HepG2 (cell line): ENCODE results near the gene ENO1. TPM values are rescaled to one million over a fixed set of nuclear protein-coding genes. Genes with fewer than 3 reads are reported as not detected.

Experiments used
- AGO2 ChIP-seq: fragments of 200-400 bp; formaldehyde crosslinking; optimal IDR thresholded peaks from 2 replicates; pipeline ENCODE3; 2017; ENCODE audit warnings: mild to moderate bottlenecking, low read depth, low read length, moderate library complexity
- BRCA1 ChIP-seq: sonication (generic); formaldehyde crosslinking; IDR thresholded peaks from 2 replicates; pipeline ENCODE4 v1.4.0; 2020; ENCODE audit warnings: missing genetic modification reagents
- FOXJ3 ChIP-seq: sonication (generic); formaldehyde crosslinking; IDR thresholded peaks from 2 replicates; pipeline ENCODE4 v1.4.0; 2020; ENCODE audit warnings: missing genetic modification reagents, mild to moderate bottlenecking, borderline replicate concordance
- HOXA9 ChIP-seq: sonication (generic); formaldehyde crosslinking; IDR thresholded peaks from 2 replicates; pipeline ENCODE4 v1.8.1; 2022; ENCODE audit warnings: missing genetic modification reagents, mild to moderate bottlenecking, moderate library complexity, borderline replicate concordance
- MED8 ChIP-seq: sonication (generic); formaldehyde crosslinking; IDR thresholded peaks from 2 replicates; pipeline ENCODE4 v1.8.1; 2023; ENCODE audit warnings: mild to moderate bottlenecking, missing genetic modification reagents; ENCODE audit not compliant: insufficient replicate concordance
- RBM22 ChIP-seq: fragments of 200-400 bp; formaldehyde crosslinking; optimal IDR thresholded peaks from 2 replicates; pipeline ENCODE3; 2017; ENCODE audit warnings: mild to moderate bottlenecking, low read length, moderate library complexity
- RFX3 ChIP-seq: IDR thresholded peaks from 2 replicates; pipeline ENCODE4 v1.6.1; 2016; ENCODE audit warnings: missing biosample characterization, missing genetic modification reagents
- SRSF4 ChIP-seq: fragments of 200-400 bp; formaldehyde crosslinking; IDR thresholded peaks from one replicate; pipeline ENCODE4 v1.6.1; 2018; ENCODE audit warnings: mild to moderate bottlenecking, low read depth, low read length, moderate library complexity; ENCODE audit not compliant: poor library complexity, severe bottlenecking
- TBX2 ChIP-seq: sonication (generic); formaldehyde crosslinking; IDR thresholded peaks from 2 replicates; pipeline ENCODE4 v1.5.0; 2020; ENCODE audit warnings: missing genetic modification reagents, mild to moderate bottlenecking, borderline replicate concordance
- ZBTB21 ChIP-seq: sonication (generic); formaldehyde crosslinking; IDR thresholded peaks from 2 replicates; pipeline ENCODE4 v1.4.0; 2020; ENCODE audit warnings: missing genetic modification reagents
- ZBTB38 ChIP-seq: sonication (generic); formaldehyde crosslinking; IDR thresholded peaks from 2 replicates; pipeline ENCODE4 v1.5.1; 2020; ENCODE audit warnings: mild to moderate bottlenecking, missing genetic modification reagents
- ZNF143 ChIP-seq: sonication (generic); formaldehyde crosslinking; IDR thresholded peaks from 2 replicates; pipeline ENCODE4 v1.4.0; 2020; ENCODE audit warnings: missing genetic modification reagents
- ZNF232 ChIP-seq: sonication (generic); formaldehyde crosslinking; IDR thresholded peaks from 2 replicates; pipeline ENCODE4 v1.4.0; 2020; ENCODE audit warnings: missing genetic modification reagents, borderline replicate concordance
- ZNF251 ChIP-seq: sonication (generic); formaldehyde crosslinking; IDR thresholded peaks from 2 replicates; pipeline ENCODE4 v1.9.0; 2021; ENCODE audit warnings: mild to moderate bottlenecking, missing genetic modification reagents
- ZNF33A ChIP-seq: sonication (generic); formaldehyde crosslinking; IDR thresholded peaks from 2 replicates; pipeline ENCODE4 v1.5.1; 2020; ENCODE audit warnings: missing genetic modification reagents, mild to moderate bottlenecking, moderate library complexity, borderline replicate concordance
- ZNF737 ChIP-seq: sonication (generic); formaldehyde crosslinking; IDR thresholded peaks from 2 replicates; pipeline ENCODE4 v1.5.0; 2020; ENCODE audit warnings: missing genetic modification reagents, mild to moderate bottlenecking, borderline replicate concordance
- ZNF839 ChIP-seq: sonication (generic); formaldehyde crosslinking; IDR thresholded peaks from 2 replicates; pipeline ENCODE4 v1.4.0; 2020; ENCODE audit warnings: missing genetic modification reagents, mild to moderate bottlenecking, borderline replicate concordance
- ZNF878 ChIP-seq: sonication (generic); formaldehyde crosslinking; IDR thresholded peaks from 2 replicates; pipeline ENCODE4 v1.8.1; 2023; ENCODE audit warnings: mild to moderate bottlenecking, missing genetic modification reagents, moderate library complexity
- ZSCAN29 ChIP-seq: sonication (generic); formaldehyde crosslinking; conservative IDR thresholded peaks from 2 replicates; pipeline ENCODE4 v1.4.0; 2020; ENCODE audit warnings: mild to moderate bottlenecking, missing genetic modification reagents
- polyA plus RNA-seq, 8 experiments: library from polyadenylated mRNA; depleted of rRNA in 3 of 8; stranded (reverse) in 7 of 8; unstranded in 1 of 8; fragments of >200 nt; fragmentation: Illumina TruSeq in 4 of 8; extraction: Trizol in 4 of 8; gene quantifications; 2 replicates each; pipeline versions ENCODE4 v1.2.1 to v1.2.3, GENCODE V29; 2011 to 2016; ENCODE audit warnings: low read depth in 4 of 8, missing spikeins in 1 of 8, mixed read lengths in 1 of 8; ENCODE audit not compliant: insufficient read depth in 1 of 8
- total RNA-seq, 5 experiments: library from RNA; depleted of rRNA; stranded (reverse); fragments of >200 nt; fragmentation: Illumina TruSeq; extraction: Trizol; gene quantifications; 2 replicates each; pipeline ENCODE4 v1.2.3, GENCODE V29; 2016; ENCODE audit warnings: low read depth in 1 of 5
- TF ChIP-seq, protein P1 (sequence below): sonication (generic); formaldehyde crosslinking; IDR thresholded peaks from 2 replicates; pipeline ENCODE4 v1.5.0; 2020; ENCODE audit warnings: mild to moderate bottlenecking, missing genetic modification reagents
- TF ChIP-seq, protein P2 (sequence below): IDR thresholded peaks from 2 replicates; pipeline ENCODE4 v1.6.1; 2016; ENCODE audit warnings: low read depth, borderline replicate concordance
- TF ChIP-seq, protein P3 (sequence below): sonication (generic); formaldehyde crosslinking; IDR thresholded peaks from 2 replicates; pipeline ENCODE4 v1.5.0; 2020; ENCODE audit warnings: missing genetic modification reagents, mild to moderate bottlenecking, borderline replicate concordance
- TF ChIP-seq, protein P4 (sequence below): sonication (generic); formaldehyde crosslinking; IDR thresholded peaks from 2 replicates; pipeline ENCODE4 v1.4.0; 2020; ENCODE audit warnings: missing genetic modification reagents
- TF ChIP-seq, protein P5 (sequence below): sonication (generic); formaldehyde crosslinking; IDR thresholded peaks from 2 replicates; pipeline ENCODE4 v1.8.0; 2023; ENCODE audit warnings: mild to moderate bottlenecking, missing genetic modification reagents

The ENO1 gene
- total and polyA plus RNA-seq, 2 of the 13 experiments (the other 11 are each of a cell fraction or from before 2014, with no cell fraction given), result 1,559 to 3,103 TPM

DNA sequence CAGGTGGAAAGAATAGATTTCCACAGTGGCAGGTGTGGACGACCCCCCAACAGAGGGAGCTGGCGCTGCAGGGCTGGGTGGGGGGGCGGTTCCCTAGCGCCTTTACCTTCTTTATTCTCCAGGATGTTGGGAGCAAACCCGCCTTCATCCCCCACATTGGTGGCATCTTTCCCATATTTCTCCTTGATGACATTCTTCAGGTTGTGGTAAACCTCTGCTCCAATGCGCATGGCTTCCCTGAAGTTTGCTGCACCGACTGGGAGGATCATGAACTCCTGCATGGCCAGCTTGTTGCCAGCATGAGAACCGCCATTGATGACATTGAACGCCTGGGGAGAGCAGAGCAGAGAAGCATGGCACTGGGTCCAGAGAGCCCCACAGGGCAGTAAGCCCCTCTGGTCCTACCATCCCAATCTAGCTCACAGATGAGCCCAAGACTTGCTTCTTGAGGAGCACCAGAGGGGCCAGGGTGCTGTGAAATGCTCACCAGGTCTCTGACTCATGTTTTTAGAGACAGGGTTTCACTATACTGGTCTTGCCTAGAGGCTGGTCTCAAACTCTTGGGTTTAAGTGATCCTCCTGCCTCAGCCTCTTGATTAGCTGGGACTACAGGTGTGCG, 12.2 kb downstream of the ENO1 start (continued):
- TF ChIP-seq, protein P1, sequence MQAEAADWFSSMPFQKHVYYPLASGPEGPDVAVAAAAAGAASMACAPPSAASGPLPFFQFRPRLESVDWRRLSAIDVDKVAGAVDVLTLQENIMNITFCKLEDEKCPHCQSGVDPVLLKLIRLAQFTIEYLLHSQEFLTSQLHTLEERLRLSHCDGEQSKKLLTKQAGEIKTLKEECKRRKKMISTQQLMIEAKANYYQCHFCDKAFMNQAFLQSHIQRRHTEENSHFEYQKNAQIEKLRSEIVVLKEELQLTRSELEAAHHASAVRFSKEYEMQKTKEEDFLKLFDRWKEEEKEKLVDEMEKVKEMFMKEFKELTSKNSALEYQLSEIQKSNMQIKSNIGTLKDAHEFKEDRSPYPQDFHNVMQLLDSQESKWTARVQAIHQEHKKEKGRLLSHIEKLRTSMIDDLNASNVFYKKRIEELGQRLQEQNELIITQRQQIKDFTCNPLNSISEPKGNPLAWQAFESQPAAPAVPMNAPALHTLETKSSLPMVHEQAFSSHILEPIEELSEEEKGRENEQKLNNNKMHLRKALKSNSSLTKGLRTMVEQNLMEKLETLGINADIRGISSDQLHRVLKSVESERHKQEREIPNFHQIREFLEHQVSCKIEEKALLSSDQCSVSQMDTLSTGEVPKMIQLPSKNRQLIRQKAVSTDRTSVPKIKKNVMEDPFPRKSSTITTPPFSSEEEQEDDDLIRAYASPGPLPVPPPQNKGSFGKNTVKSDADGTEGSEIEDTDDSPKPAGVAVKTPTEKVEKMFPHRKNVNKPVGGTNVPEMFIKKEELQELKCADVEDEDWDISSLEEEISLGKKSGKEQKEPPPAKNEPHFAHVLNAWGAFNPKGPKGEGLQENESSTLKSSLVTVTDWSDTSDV, result no peak
- TF ChIP-seq ZBTB38 (CRISPR knock-in tag) (peak; percentile 40; the same call in 1 of the 2 replicates), ZNF878 (CRISPR knock-in tag) (no peak), ZBTB21 (CRISPR knock-in tag) (no peak), RBM22 (peak; percentile 23), ZNF143 (CRISPR knock-in tag) (no peak), SRSF4 (no peak), FOXJ3 (no peak), AGO2 (peak; percentile 47), MED8 (no peak), BRCA1 (peak; percentile 61; the same call in 1 of the 2 replicates), ZNF737 (CRISPR knock-in tag) (no peak), ZNF33A (CRISPR knock-in tag) (no peak), ZNF251 (no peak), TBX2 (CRISPR knock-in tag) (peak; percentile 46; the same call in 1 of the 2 replicates), ZNF839 (CRISPR knock-in tag) (no peak), RFX3 (CRISPR knock-in tag) (no peak), HOXA9 (CRISPR knock-in tag) (no peak), ZSCAN29 (no peak), ZNF232 (CRISPR knock-in tag) (0 out of 2 replicates have a peak, but pooled peaks have one; percentile 15)
- TF ChIP-seq, protein P2, sequence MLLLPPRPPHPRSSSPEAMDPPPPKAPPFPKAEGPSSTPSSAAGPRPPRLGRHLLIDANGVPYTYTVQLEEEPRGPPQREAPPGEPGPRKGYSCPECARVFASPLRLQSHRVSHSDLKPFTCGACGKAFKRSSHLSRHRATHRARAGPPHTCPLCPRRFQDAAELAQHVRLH (CRISPR knock-in tag), result no peak
- TF ChIP-seq, protein P3, sequence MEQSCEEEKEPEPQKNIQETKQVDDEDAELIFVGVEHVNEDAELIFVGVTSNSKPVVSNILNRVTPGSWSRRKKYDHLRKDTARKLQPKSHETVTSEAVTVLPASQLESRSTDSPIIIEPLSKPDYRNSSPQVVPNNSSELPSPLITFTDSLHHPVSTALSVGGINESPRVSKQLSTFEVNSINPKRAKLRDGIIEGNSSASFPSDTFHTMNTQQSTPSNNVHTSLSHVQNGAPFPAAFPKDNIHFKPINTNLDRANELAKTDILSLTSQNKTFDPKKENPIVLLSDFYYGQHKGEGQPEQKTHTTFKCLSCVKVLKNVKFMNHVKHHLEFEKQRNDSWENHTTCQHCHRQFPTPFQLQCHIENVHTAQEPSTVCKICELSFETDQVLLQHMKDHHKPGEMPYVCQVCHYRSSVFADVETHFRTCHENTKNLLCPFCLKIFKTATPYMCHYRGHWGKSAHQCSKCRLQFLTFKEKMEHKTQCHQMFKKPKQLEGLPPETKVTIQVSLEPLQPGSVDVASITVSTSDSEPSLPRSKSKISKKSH (CRISPR knock-in tag), result no peak
- TF ChIP-seq, protein P4, sequence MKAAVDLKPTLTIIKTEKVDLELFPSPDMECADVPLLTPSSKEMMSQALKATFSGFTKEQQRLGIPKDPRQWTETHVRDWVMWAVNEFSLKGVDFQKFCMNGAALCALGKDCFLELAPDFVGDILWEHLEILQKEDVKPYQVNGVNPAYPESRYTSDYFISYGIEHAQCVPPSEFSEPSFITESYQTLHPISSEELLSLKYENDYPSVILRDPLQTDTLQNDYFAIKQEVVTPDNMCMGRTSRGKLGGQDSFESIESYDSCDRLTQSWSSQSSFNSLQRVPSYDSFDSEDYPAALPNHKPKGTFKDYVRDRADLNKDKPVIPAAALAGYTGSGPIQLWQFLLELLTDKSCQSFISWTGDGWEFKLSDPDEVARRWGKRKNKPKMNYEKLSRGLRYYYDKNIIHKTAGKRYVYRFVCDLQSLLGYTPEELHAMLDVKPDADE (CRISPR knock-in tag), result no peak
- TF ChIP-seq, protein P5, sequence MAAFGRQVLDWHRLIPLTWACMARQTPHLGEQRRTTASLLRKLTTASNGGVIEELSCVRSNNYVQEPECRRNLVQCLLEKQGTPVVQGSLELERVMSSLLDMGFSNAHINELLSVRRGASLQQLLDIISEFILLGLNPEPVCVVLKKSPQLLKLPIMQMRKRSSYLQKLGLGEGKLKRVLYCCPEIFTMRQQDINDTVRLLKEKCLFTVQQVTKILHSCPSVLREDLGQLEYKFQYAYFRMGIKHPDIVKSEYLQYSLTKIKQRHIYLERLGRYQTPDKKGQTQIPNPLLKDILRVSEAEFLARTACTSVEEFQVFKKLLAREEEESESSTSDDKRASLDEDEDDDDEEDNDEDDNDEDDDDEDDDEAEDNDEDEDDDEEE (CRISPR knock-in tag), result no peak
